ENCODE measurements around the gene ALS2. TPM values are rescaled to one million over a fixed set of nuclear protein-coding genes. Genes with fewer than 3 reads are reported as not detected.

Gene ALS2
- total RNA-seq, 1 experiment from 2014 or later: 28.4 TPM

DNA sequence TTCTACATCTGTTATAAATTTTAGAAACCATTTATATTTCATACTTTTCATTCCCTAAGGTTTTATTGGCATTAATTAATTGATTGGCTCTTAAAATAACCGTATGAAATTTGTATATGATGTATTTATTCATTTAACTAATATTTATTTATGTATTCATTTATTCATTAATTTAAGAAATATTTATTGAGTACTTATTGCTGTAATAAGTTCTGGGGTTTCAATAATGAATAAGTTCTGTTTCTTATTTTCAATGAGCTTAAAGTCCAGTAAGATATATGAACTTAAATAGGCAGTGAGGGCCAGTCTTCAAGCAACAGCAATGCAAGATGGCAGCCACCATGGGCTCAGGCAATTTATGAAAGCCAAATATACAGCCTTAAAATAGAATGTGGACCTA, 43.5 kb upstream of the ALS2 start:
- Histone ChIP-seq H2AFZ (ENCODE audit: low read length) (no peak overlapping the region), H2BK5ac (ENCODE audit: insufficient read length, low read length) (no peak overlapping the region), H3K79me2 (ENCODE audit: insufficient read depth, low read length) (no peaks in the 10 kb centered on the region), H2BK12ac (ENCODE audit: insufficient read length, low read depth, low read length) (no peak overlapping the region), H3K27ac (ENCODE audit: insufficient read length, low read depth, low read length) (no peak overlapping the region), H2BK120ac (ENCODE audit: low read depth, low read length, poor library complexity, severe bottlenecking) (no peak overlapping the region), H3K79me1 (ENCODE audit: insufficient read depth, low read depth, low read length, poor library complexity, severe bottlenecking) (no peaks in the 10 kb centered on the region), H4K8ac (replicated peaks; ENCODE audit: insufficient read length, low read depth, low read length) (no peak overlapping the region), H2AK5ac (ENCODE audit: insufficient read length, low read length) (no peak overlapping the region), H3K27me3 (ENCODE audit: insufficient read depth, low read length) (no peaks in the 10 kb centered on the region), H3K56ac (ENCODE audit: insufficient read length, low read depth, low read length) (no peak overlapping the region), H3K4ac (ENCODE audit: low read depth, low read length) (no peak overlapping the region), H3K23ac (ENCODE audit: insufficient read length, low read depth, low read length) (no peak overlapping the region), H3T11ph (ENCODE audit: low read length) (no peak overlapping the region), H3K4me1 (ENCODE audit: insufficient read depth, low read length) (0 out of 2 replicates have a peak, but pooled peaks cover 3% of the 10 kb centered on the region), H3K23me2 (ENCODE audit: insufficient read length, low read depth, low read length, poor library complexity, severe bottlenecking) (no peaks in the 10 kb centered on the region), H3K14ac (ENCODE audit: insufficient read depth, low read length) (no peak overlapping the region), H3K9me3 (ENCODE audit: control insufficient read depth, low read depth, low read length) (no peaks in the 10 kb centered on the region), H2BK15ac (ENCODE audit: low read depth, low read length) (no peak overlapping the region), H3K9ac (ENCODE audit: extremely low read depth, insufficient read length, low read length) (no peak overlapping the region), H4K20me1 (ENCODE audit: control insufficient read depth, insufficient read depth, insufficient read length) (no peaks in the 10 kb centered on the region), H3K4me2 (ENCODE audit: insufficient read depth, insufficient read length, low read length) (no peak overlapping the region), H2BK20ac (ENCODE audit: low read depth, low read length, poor library complexity, severe bottlenecking) (no peak overlapping the region), H4K5ac (ENCODE audit: insufficient read length, low read depth, low read length) (no peak overlapping the region), H3K18ac (ENCODE audit: insufficient read length, low read depth, low read length) (no peak overlapping the region), H4K91ac (ENCODE audit: insufficient read length, low read depth, low read length) (no peak overlapping the region)
- Mint-ChIP-seq H3K4me1 (peaks cover 9 to 11% of the 10 kb centered on the region in 2 experiments; a peak in 3 of 4 replicates), H3K27me3 (ENCODE audit: low read depth) (no peaks in the 10 kb centered on the region; the same call in 1 of the 2 replicates), H3K9me3 (no peaks in the 10 kb centered on the region), H3K4me3 (no peak overlapping the region), H3K27ac (no peak overlapping the region), H3K36me3 (ENCODE audit: insufficient read depth in 1 of 3, low read depth in 3 of 3) (no peaks in the 10 kb centered on the region)
- TF ChIP-seq, protein P1, sequence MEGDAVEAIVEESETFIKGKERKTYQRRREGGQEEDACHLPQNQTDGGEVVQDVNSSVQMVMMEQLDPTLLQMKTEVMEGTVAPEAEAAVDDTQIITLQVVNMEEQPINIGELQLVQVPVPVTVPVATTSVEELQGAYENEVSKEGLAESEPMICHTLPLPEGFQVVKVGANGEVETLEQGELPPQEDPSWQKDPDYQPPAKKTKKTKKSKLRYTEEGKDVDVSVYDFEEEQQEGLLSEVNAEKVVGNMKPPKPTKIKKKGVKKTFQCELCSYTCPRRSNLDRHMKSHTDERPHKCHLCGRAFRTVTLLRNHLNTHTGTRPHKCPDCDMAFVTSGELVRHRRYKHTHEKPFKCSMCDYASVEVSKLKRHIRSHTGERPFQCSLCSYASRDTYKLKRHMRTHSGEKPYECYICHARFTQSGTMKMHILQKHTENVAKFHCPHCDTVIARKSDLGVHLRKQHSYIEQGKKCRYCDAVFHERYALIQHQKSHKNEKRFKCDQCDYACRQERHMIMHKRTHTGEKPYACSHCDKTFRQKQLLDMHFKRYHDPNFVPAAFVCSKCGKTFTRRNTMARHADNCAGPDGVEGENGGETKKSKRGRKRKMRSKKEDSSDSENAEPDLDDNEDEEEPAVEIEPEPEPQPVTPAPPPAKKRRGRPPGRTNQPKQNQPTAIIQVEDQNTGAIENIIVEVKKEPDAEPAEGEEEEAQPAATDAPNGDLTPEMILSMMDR (conservative IDR thresholded peaks at IDR 0.05): no peak
- no peak for DNase-seq
- WGBS (ENCODE audit: extremely low coverage, insufficient read length, low lambda C conversion rate): no CpG with 5 or more reads among the region's 1 CpG
